ENCODE results near the gene HHAT.

Gene HHAT

DNA sequence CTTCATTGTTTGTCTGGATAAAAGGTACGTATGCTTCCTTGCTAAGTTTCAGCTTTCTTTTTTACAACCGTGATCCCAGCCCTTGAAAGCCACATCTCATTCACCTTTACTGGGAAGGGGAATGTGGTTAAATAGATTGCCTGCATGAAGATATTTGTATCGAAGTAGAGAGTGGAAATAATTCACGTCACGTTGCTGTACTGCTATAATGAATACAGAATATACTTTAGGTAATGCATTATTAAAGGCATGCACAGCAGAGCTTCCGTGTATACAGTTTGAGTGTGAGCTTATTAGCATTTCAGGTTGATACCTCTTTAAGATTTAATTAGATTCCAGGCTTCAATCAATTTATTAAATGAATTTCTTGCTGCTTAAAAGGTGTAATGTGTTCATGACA is 153.8 kb downstream of the HHAT start:
- no peak for FAIRE-seq
- no peak for DNase-seq (ENCODE audit: low spot score)

DNA sequence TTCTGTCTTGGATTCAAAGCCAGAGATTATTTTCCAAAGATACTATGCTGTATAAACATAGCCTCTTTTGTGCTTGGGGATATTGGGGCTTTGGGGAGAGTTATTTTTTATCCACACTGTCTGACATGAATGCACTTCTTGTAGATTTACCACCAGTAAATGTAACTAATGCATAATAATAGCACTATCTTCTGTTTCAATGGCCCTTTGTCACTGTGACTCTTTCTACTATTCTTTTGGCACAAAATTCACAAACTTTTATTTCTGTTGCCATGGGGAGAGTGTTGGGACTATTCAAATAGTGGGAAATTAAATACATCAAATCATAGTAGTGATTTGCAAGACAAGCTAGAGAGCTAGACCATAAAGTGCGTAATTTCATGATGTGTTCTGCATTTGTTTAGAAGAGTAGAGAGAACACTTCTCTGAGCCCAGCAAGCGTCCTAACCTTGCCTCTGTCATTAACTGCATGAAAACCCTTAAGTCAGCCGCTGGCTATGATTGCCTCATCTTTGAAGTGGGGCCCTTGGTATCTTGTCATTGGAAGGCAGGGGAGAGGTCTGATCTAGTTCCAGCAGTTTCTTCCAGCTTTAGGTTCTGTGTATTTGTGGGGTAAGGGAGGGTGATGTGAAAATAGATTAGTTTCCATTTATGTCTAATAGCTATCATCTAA is 154.4 kb downstream of the HHAT start:
- no peak for FAIRE-seq
- no peak for DNase-seq (ENCODE audit: low spot score)

DNA sequence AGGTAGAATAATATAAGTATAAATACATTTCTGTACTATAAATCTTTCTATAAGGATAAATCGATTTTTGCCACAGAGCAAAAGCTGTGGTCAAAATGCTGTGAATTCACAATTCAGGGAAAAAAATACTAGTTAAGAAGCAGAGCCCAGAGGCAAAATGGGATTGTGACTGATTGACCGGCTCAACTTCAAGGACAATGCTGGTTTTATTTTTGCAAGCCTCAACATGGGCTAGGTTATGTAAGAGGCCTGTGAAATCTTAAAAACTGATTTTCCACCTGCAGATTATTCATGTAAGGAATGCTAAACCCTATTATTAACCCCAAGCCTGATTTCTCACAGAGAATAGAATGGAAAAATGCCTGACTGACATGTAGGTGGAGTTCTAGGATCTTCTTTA is 155.1 kb downstream of the HHAT start:
- FAIRE-seq (no peak), DNase-seq (ENCODE audit: low spot score) (no peak)

DNA sequence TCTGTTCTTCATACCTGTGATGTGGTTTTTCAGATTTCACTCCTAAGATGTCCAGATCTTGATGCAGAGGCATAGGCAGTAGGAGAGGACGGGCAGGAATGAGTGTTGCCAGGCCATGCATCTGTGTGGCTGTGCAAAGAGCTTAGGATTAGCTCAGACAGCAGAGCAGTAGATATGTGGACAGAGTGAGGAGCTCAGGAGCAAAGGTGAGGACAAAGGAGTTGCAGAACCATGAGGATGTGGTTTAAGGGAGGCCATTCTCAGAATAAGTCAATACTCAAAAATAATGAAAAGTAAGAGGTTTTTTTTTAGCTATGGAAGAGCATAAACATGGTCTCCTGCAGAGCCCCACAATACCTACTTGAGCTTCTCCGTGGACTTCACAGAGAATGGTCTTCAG is 158.3 kb downstream of the HHAT start:
- FAIRE-seq = no peak
- DNase-seq (ENCODE audit: low spot score) = no peak

DNA sequence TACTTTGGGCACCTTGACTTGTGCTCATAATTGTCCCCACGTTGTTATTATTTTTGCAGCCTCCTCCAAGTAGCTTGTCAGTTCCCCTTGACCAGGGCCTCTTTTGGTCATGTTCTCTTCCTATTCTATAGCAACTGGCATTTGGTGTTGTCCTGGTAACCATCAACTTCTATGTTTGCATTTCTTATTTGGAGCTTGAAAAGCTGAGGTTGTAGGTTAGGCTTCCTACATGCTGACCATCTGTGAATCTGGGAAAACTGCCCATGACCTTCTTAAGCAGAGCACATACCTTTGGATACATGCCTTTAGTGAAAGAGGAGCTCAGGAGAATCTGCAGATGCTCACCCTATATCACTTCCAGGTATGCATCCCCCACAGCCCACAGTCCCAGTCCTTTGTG is 160.8 kb downstream of the HHAT start:
- DNase-seq (ENCODE audit: low spot score) (no peak), FAIRE-seq (no peak)

DNA sequence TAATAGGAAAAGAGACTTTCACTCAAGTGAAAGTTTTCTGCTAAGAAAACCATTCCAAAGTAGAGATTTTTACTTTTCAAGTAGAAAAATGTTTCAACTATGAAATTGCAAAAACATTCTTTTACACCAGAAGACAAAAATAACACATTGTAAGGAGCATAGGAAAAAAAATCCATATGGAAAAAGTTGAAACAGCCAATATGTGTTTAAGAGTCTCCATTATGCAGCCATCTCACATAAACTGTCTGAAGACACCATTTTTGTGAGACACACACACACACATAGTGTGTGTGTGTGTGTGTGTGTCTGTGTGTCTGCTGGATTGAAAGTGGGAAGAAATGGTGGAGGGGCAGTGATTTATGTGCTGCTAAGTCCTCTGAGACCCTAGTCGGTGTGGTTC is 162.1 kb downstream of the HHAT start:
- DNase-seq (ENCODE audit: low spot score) = no peak

DNA sequence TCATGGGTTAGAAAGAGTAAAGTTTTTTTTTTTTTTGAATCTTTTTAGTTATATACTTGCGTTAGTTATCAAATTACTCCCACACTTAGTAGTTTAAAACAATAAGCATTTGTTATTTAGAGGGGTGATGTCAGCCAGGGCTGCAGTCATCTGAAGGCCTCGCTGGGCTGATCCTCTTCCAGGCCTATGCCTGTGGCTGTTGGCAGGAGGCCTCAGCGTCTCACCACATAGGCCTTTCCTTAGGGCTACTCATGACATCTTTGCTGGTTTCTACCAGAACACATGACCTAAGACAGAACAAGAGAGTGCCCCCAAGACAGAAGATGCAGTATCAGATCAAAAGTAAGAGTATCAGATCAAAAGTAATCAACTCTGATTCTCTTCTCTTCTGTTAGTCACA is 167.4 kb downstream of the HHAT start:
- DNase-seq (ENCODE audit: low spot score) (peak; percentile 11), FAIRE-seq (no peak)

More for the DNA sequence above, 162.1 kb downstream of the HHAT start:
- no peak for FAIRE-seq

DNA sequence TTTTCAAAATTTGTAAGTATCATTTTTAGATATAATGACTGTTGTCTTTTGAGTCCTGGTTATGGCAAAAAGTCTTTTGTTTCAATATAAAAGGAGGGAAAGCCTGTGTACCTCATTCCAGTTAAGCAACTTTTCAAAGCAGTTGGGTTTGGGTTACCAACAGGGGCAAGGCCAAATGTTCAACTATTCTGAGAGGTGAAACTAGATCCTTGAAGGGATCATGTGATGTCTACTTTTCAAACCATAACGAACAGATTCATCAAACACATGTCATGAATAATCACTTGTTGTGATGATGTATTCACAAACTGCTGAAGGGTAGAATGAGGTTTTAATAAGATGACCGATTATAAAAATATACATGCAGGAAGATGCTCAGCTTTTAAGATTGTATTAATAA is 171.3 kb downstream of the HHAT start:
- no peak for DNase-seq (ENCODE audit: low spot score)
- no peak for FAIRE-seq

DNA sequence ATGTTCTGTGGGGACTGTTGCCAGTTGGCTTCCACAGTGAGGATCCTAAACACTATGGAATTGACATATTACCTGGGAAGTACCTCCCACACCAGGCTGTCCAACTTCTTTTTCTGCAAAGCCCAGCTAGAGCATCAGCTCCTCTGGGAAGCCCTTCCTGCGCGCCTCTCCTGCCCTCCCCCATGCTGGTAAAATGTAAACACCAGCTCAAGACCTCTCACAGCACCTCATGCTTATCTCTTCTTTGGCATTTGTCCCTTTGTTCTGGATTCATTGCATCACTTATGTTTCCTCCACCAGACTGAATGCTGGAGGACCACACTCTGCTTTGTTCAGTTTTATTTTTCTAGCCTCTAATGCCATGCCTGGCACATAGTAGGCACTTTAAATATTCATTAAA is 172.1 kb downstream of the HHAT start:
- no peak for DNase-seq (ENCODE audit: low spot score)
- FAIRE-seq = no peak

DNA sequence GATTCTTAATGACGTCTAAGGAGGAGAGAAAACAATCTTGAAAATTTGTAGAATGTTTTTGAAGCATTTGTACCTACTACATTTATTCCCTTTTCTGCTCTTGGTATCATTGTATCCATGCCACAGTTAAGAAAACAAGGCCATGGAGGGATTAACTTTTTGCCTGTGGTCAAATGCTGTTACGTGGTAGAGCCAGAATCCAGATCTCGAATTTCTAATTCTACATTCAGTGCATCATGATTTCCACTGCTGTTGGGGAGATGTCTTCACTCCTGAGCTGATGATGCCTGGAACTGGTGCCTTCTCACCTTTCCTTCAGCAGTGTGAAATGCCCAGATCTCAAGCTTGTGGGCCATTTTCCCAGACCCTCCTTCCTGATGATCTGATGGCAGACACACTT is 175.6 kb downstream of the HHAT start:
- FAIRE-seq (no peak), DNase-seq (ENCODE audit: low spot score) (no peak)

DNA sequence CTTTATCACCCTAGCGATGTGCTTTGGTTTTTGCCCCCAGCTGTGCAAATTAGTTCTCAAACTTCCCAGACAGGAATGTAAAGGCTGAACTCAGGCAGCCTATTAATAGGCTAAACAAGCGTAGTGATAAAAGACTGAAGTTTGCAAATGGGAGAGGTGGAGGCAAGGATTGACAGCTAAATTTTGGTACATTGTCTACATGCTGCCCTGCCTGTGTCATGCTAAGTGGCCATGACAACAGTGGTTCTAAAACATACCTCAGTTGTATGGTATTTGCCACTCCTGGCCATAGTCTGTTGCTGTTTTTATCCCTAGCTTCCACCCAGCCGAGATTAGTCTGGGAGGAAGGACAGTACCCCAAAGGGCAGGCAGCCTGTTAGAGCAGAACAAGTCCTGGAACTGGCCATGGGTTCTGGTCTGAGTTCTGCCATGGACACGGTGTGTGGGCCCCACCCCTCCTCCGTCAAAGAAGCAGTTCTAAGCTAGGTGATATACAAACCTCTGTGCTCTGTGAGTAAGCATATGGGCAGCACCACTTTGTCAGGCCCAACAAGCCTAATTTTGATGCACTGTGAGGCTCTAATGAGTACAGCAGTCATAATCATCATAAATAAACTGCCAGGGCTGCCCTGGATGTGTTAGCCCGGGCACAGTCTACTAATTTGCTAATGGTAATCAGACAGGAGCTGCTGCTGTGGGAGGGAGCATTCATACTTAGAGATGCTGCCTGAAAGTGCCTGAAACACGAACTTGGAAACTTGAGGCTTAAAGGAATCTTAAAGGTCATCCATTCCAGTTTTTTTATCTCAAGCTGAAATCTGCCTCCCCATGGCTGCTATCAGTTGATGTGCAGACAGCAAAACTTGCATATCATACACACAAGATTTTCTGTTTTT is 177.1 kb downstream of the HHAT start:
- no peak for FAIRE-seq

DNA sequence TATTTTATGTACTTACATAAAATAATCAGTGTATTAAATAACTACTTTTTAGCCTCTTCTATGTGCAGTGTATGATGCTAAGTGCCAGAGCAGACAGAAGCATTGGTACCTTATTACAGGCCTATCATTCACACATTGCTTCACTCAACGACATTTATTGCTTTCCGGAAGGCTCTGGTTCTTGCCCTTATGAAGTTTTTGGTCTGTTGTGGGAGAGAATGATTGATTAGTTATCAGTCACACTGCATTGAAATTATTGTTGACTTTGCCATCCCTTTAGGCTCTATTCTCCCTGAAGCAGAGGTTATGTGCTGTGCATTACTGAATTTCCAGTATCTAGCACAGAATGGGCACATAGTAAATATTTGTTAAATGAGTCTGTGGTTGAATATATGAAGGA is 178.0 kb downstream of the HHAT start:
- no peak for DNase-seq (ENCODE audit: low spot score)

More for the DNA sequence above, 177.1 kb downstream of the HHAT start:
- DNase-seq (ENCODE audit: low spot score) = no peak

DNA sequence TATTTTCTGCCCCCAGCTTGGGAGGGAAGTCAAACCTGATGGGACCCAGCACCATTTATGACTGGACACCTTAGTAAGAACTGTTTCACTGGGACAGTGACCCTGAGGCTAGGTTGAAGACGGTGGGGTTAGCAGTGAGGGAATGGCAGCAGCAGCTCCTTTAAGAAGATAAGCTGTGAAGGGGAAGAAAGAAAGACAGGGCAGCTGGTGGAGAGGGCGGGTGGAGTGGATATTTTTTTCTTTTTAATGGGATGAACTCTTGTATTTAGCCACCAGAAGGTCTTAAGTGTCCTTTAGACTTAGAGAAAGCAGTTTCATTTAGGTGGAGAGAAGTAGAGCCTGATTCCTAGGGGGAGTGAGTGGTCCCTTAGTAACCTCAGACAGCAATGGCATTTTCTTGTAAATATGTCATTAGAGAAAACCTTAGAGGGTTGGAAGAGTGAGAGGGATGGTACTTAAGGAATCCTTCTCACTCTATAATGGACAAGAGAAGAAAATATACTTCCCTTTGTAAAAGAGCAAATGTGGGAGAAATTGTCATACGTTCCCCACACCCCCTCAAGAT is 187.5 kb downstream of the HHAT start:
- DNase-seq (ENCODE audit: low spot score) (no peak), FAIRE-seq (no peak)

More for the DNA sequence above, 178.0 kb downstream of the HHAT start:
- no peak for FAIRE-seq

DNA sequence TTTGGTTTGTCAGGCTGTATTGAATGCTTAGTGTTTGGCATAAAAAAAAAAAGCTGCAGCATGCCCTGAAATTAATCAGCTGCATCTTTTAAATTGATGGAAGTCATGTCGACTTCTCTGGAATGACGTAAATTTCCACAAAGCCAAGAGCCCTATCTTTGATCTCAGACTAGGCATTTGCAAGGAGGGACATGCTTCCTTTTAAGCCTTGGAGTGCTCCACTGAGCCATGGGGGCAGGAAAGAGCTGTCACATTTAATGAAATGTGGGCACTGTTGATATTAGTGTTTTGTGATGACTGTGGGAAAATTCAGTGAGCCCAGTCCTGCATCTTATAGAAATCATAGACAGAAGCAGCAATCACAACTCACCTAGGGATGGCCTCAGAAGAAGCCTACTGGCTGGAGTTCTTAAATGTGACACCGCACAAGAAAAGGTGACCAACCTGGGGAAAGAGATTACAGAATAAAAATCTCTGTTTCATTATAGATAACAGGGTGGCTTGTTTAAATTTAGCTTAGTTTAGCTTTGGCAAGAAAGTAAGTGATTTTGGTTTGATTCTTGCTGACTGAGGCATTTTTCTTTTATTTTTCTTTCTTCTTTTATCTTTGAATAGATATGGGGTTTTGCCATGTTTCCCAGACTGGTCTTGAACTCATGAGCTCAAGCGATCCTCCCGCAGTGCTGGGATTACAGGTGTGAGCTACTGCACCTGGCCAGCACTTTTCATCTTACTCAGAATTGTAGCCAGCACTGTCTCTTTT is 188.2 kb downstream of the HHAT start:
- DNase-seq (ENCODE audit: low spot score) (no peak), FAIRE-seq (no peak)

DNA sequence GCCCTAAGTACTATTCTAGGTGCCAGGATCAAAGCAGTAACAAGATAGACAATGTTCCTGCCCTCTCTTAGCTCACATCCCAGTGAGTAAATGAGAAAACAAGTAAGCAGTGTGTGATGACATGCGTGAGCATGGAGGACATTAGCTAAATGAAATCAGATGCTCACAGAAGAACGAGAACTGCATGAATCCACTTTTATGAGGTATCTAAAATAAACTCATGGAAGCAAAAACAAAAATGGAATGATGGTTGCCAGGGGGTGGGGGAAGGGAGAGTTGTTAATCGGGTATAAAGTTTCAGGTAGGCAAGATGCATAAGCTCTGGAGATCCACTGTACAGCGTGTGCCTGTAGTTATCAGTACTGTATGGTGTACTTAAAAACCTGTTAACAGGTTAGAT is 195.1 kb downstream of the HHAT start:
- DNase-seq (ENCODE audit: low spot score) (no peak), FAIRE-seq (no peak)

DNA sequence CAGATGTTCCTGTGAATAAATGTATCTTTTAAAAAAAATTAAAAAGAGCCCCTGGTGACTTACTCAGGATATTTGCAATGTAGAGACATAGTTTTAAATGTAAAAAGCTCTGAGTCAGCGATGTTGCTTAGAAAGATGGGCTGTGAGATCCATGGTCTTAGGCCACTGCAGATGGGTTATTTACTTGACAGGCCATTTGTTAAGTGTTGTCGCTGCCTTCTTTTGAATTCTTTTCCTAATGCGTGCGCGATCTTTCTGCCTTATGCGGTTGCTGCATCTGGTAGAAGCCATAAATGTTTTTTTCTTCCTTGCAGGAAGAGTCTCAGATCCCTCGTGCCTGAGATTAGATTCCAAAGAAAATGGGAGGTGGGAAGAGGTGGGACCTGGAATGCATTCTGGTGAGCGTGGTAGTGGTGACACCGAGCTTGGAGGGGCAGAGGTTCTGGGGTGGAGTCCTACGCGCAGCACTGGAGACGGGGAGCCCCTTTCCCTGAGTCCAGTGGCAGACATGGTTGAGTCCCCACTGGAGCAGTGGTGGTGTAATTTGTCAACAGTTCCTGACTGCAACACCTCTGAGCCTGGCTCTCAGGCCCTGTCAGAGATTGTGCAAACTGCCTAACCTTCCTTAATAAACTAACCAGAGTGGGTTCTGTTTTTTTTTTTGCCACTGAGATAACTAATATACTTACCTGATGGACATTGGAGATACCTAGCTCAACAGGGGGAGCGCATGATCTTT is 197.2 kb downstream of the HHAT start:
- DNase-seq (ENCODE audit: low spot score) = no peak

DNA sequence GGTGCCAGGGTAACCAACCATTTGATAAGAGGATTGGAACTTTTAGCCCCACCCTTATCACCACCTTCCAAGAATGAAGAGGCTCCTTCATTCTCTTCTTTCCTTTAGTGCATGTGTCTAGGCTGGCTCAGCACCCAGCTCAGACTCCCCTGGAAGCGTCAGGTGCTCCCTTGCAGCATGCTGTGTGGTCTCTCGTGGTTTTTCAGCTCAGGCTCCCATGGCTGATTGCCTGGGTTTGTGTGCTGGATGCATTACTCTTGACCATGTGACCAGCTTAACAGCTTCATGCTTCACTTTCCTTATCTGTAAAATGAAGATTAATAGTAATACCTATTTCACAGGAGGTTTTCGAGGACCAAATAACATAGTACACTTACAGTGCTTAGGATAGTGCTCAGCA is 198.4 kb downstream of the HHAT start:
- no peak for FAIRE-seq
- no peak for DNase-seq (ENCODE audit: low spot score)

More for the DNA sequence above, 197.2 kb downstream of the HHAT start:
- no peak for FAIRE-seq

DNA sequence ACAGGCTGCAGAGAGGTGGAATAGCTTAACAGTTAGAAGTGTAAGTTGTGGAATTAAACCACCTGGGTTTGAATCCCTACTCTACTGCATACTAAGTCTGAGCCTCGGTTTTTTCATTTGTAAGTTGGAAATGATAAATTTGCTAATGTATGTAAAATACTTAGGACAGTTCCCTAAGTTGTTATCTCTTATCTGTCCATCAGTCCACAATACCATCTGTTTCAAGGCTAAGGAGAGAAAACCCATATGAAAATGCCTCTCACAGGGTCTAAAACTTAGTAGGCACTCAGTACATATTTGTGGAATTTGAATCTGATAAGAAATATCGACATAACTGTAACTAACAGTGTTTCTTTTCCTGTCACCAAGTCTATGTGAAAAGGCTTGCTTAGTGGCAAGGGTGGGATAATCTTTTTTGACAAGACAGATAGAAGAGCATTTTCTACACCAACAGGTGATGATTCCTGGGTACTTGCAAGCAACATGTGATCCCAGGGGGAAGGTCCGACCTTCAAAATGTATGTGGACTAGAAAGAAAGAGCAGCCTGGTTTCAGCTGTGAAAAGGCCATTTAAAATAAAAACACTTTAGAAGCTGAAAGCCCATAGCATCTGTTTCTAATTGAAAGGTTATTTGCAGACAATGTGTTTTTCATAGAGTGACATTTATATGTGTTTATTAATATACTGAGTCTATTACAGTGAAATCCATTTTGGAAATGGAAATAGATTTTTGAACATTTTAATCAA is 202.9 kb downstream of the HHAT start:
- FAIRE-seq (no peak), DNase-seq (ENCODE audit: low spot score) (no peak)

DNA sequence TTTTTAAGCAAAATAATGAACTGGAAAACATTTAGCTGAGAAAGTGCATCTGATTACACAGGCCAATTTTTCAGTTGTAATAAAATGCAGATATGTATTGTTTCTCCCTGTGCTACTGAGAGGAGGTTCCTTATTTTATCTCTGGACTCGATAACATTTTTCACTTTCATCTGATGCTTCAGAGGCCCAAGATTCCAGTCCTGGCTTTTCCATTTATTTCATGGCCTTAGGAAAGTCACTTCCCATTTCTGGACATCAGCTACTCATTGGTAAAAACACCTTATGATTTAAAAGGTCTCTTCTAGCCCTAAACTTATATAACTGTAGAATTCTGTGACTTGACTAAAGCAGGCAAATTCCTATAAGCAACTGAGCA is 203.5 kb downstream of the HHAT start:
- FAIRE-seq = no peak
- DNase-seq (ENCODE audit: low spot score) = no peak

DNA sequence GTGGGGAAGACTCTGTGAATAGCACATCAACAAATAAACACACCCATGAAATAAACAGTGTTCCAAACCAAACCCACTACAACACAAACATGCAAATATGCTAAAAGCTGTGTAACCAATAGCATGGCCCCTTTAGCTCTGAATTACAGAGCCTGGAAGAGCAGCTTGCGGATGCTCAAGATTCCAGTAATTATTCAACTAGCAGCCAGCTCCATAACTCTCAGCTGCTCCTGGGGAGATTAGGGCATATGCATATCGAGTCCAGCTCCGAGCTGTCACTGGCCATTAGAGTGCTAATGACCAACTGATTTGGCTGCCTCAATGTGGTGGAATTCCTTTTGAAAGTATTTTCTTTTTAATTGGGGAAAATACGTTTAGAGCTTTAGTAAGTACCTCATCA is 207.1 kb downstream of the HHAT start:
- no peak for FAIRE-seq
- no peak for DNase-seq (ENCODE audit: low spot score)

Data from urothelium cell line (cell line).